ENCODE results near the gene SHISAL2A. TPM values are rescaled to one million over a fixed set of nuclear protein-coding genes. Genes with fewer than 3 reads are reported as not detected.

The SHISAL2A gene
- total and polyA plus RNA-seq, 2 of the 4 experiments (the other 2 are of a cell fraction) = not detected

DNA sequence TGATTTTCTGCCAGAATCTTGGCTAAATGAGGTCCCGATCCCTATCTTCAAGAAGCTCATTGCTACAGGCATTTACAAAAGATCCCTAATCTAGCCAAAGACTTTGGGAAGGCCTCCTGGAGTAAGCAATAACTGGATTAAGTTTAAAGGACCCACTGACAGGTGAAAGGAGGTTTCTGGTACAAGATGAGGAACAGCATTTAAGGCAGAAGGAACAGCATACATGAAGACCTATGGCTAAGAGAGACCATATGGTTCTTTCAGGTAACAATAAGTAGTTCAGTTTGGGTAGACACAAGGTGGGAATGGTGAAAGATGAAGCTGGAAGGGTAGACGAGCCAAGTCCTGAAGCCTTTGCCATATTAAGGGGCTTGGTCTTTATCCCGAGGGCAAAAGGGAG is 27.8 kb downstream of the SHISAL2A start:
- no TSS peak for BruUV-seq (replicated peaks)
- Histone ChIP-seq H3K4me1 (ENCODE audit: control insufficient read depth, insufficient read depth, low read length) (peaks cover 8% of the 10 kb centered on the region; the same call in 1 of the 2 replicates), H2AFZ (replicated peaks; ENCODE audit: low read length, poor library complexity) (no peak overlapping the region), H3K79me1 (ENCODE audit: low read depth in 1 of 2, low read length in 2 of 2) (no peaks in the 10 kb centered on the region), H4K20me1 (ENCODE audit: insufficient read depth, low read length) (no peaks in the 10 kb centered on the region), H3K9ac (ENCODE audit: low read depth, low read length) (no peak overlapping the region), H3K36me3 (ENCODE audit: control insufficient read depth, insufficient read depth, low read length) (no peaks in the 10 kb centered on the region), H3K27me3 (ENCODE audit: control insufficient read depth, insufficient read depth, low read length) (peaks cover 13% of the 10 kb centered on the region; the same call in 1 of the 2 replicates), H3K4me2 (ENCODE audit: low read depth, low read length) (no peak overlapping the region), H3K23ac (ENCODE audit: low read depth, low read length) (no peak overlapping the region), H4K8ac (ENCODE audit: low read depth in 2 of 2, low read length in 2 of 2) (no peak overlapping the region), H2AK5ac (ENCODE audit: low read depth, low read length) (no peak overlapping the region), H3K56ac (ENCODE audit: extremely low read depth, insufficient read depth, low read length) (no peak overlapping the region), H2BK15ac (ENCODE audit: low read depth, low read length) (no peak overlapping the region), H2BK20ac (ENCODE audit: low read depth, low read length) (no peak overlapping the region), H3K9me3 (ENCODE audit: control insufficient read depth, insufficient read depth, low read length) (no peaks in the 10 kb centered on the region), H3K18ac (ENCODE audit: low read depth, low read length) (no peak overlapping the region), H2AK9ac (replicated peaks; ENCODE audit: low read depth, low read length, poor library complexity) (no peak overlapping the region), H4K5ac (ENCODE audit: low read depth, low read length) (no peak overlapping the region), H2BK5ac (ENCODE audit: low read depth, low read length, poor library complexity, severe bottlenecking) (no peak overlapping the region), H3K4me3 (ENCODE audit: insufficient read depth, low read depth, low read length) (no peak overlapping the region), H3K14ac (replicated peaks; ENCODE audit: low read depth, low read length) (no peak overlapping the region), H4K91ac (ENCODE audit: insufficient read depth, low read depth, low read length) (no peak overlapping the region), H3K9me1 (ENCODE audit: insufficient read depth, low read length) (peaks cover 5% of the 10 kb centered on the region; the same call in 1 of the 2 replicates), H3K4ac (ENCODE audit: low read depth, low read length) (no peak overlapping the region), H3K27ac (ENCODE audit: insufficient read depth, low read length) (no peak overlapping the region), H2BK120ac (ENCODE audit: low read depth, low read length) (no peak overlapping the region)
- no peak for ATAC-seq (ENCODE audit: low read depth)
- 86% methylated on average over 2 of the region's 3 CpGs; no CpG with 5 or more reads in 1 of the 2 experiments for WGBS, 2 experiments (ENCODE audit: extremely low coverage in 2 of 2, insufficient read length in 1 of 2)
- ChIA-PET POLR2A (ENCODE audit: unreplicated experiment) (interaction anchor here (0.5 kb wide), 1 partner anchor 157 kb away, joined by 4 read pairs; no protein-coding TSS in a partner anchor), CTCF (interaction anchor here (0.6 kb wide), 1 partner anchor 302 kb away, joined by 3 read pairs; no protein-coding TSS in a partner anchor)
- intact Hi-C loops (cut with micrococcal nuclease) = loop anchor here (5.0 kb wide), 1 partner anchor 34 kb away; no protein-coding TSS in a partner anchor
- in situ Hi-C loops (cut with MboI; ENCODE audit: low sequenced_read_pairs) = no loop called here
- DNase-seq = no peak
- no peak for TF ChIP-seq CHD1 (IDR thresholded peaks at IDR 0.05; ENCODE audit: low read depth, low read length)
- TF ChIP-seq MAFK (IDR thresholded peaks at IDR 0.05; ENCODE audit: low read depth, low read length) = no peak
- TF ChIP-seq, protein P1, sequence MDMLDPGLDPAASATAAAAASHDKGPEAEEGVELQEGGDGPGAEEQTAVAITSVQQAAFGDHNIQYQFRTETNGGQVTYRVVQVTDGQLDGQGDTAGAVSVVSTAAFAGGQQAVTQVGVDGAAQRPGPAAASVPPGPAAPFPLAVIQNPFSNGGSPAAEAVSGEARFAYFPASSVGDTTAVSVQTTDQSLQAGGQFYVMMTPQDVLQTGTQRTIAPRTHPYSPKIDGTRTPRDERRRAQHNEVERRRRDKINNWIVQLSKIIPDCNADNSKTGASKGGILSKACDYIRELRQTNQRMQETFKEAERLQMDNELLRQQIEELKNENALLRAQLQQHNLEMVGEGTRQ (IDR thresholded peaks at IDR 0.05; ENCODE audit: low read depth, low read length) = no peak
- no peak for TF ChIP-seq POLR2A (IDR thresholded peaks at IDR 0.05; ENCODE audit: low read depth, low read length)
- TF ChIP-seq MAZ (IDR thresholded peaks at IDR 0.05; ENCODE audit: borderline replicate concordance, low read depth, low read length) = no peak
- no peak for TF ChIP-seq BHLHE40 (IDR thresholded peaks at IDR 0.05; ENCODE audit: low read depth, low read length)
- no peak for TF ChIP-seq NFE2L2 (IDR thresholded peaks at IDR 0.05; ENCODE audit: low read depth, low read length)
- no peak for TF ChIP-seq FOS (IDR thresholded peaks at IDR 0.05; ENCODE audit: low read depth, low read length)
- no peak for TF ChIP-seq SMC3 (IDR thresholded peaks at IDR 0.05; ENCODE audit: low read depth, low read length)
- dilution Hi-C loops (cut with HindIII; ENCODE audit: low sequenced_read_pairs, unreplicated experiment) = no loop called here
